ENCODE measurements around the gene HNRNPF.
A peak's percentile ranks its signal among the peaks of the same experiment; 100 is the strongest.
"Not testable (repeated sequence)": the region's sequence is repeated elsewhere in the genome, so short reads cannot be mapped to it uniquely, and the experiment has no call there.

Gene HNRNPF

GRCh38 chr10:43396928-43397624 is 11.9 kb downstream of the HNRNPF start:
- DNase-seq (ENCODE audit: low read depth in 1 of 2, low spot score in 1 of 2), result peak; percentile 45 to 54

DNA sequence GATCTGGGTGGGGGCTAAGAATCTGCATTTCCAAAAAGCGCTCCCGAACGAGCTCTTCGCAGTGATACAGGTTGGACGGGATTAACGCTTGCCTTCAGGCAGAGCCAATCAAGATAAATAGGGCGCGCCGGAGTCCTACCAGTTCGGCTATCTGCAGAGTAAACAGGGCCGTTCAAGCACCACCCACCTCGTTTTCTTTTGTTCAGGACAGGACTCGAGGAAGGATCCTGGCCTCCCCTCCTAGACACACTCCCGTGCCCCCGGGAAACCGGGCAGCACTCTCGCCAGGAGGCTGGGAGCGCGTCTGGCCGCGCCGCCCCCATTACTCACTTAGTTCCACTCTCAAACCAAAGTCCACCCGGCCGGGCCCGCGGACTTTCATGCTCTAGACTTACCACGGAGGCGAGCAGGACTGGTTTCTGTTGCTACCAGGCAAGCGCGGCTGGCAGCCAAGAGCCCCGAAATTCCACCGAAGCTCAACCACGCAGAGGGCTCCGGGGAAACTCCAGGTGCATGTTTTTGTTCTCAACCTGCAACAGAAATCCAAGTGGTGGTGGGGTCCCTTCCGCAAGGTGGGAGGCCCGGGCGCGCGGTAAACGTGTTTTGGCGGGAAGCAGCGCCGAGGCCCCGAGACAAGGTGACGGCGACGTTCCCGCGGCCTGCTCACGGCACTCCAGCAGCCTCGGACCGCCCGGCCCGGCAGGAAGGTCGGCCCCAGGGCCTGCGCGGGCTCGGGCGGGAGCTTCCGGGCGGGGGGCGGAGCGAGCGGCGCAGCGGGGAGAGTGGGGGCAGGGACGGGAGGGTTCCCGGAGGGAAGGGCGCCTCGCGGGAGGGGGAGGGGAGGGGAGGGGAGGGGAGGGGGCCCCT is 12.7 kb downstream of the HNRNPF start:
- peak; percentile 44 to 63 for DNase-seq (ENCODE audit: low read depth in 1 of 2, low spot score in 1 of 2)

GRCh38 chr10:43395571-43396060 is 13.4 kb downstream of the HNRNPF start:
- DNase-seq (ENCODE audit: low read depth in 1 of 2, low spot score in 1 of 2), result peak in 1 of 2 donors; percentile 20

- DNase-seq (ENCODE audit: low read depth in 1 of 2, low spot score in 1 of 2), result no peak
Observed at GRCh38 chr10:43394868-43395267, 14.1 kb downstream of the HNRNPF start.

- DNase-seq (ENCODE audit: low read depth in 1 of 2, low spot score in 1 of 2), result no peak
Observed at GRCh38 chr10:43393606-43394360, 15.2 kb downstream of the HNRNPF start.

DNA sequence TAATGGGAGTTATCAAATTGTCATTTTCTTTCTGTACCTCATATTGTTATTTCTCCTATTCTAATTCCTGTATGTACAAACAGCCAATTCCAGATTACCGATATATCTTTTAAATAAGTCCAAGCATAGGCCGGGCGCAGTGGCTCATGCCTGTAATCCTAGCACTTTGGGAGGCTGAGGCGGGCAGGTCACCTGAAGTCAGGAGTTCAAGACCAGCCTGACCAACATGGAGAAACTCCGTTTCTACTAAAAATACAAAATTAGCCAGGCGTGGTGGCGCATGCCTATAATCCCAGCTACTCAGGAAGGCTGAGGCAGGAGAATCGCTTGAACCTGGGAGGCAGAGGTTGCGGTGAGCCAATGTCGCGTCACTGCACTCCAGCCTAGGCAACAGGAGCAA is 15.8 kb downstream of the HNRNPF start:
- not testable (repeated sequence) for DNase-seq (ENCODE audit: low read depth in 1 of 2, low spot score in 1 of 2)

DNA sequence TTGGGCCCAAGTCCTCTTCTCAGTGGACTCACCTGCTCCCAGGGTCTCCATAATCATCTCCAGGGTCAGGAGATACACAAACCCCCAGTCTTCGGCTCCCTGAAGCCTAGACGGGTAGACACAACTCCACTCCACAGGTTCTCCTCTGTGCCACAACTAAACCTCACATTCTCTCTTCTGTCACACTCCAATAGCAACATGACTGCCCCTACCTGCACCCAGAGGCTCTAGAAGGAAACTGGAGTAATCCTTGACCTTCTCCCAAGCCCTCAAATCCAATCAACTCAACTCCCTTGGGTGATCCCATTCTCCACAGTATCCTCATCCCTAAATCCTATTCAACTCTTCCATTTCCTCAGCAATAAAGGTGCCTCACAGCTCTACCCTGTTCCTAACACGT is 16.2 kb downstream of the HNRNPF start:
- DNase-seq (ENCODE audit: low read depth in 1 of 2, low spot score in 1 of 2), result no peak

- DNase-seq (ENCODE audit: low read depth in 1 of 2, low spot score in 1 of 2), result no peak
Observed at GRCh38 chr10:43391496-43391895, 17.5 kb downstream of the HNRNPF start.

DNA sequence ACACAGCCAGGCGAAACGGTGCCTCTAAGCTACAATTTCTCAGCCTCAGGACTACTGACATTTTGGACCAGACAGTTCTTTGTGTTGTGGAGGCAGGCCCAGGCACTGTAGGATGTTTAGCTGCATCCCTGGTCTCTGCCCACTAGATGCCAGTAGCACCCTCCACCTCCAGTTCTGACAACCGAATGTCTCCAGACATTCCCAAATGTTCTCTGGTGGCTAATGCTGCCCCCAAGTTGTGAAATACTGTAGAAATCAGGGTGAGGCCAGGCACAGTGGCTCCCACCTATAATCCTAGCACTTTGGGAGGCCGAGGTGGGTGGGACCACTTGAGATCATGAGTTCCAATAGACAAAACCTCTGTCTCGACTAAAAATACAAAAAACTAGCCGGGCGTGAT is 18.2 kb downstream of the HNRNPF start:
- DNase-seq (ENCODE audit: low read depth in 1 of 2, low spot score in 1 of 2), result no peak

DNA sequence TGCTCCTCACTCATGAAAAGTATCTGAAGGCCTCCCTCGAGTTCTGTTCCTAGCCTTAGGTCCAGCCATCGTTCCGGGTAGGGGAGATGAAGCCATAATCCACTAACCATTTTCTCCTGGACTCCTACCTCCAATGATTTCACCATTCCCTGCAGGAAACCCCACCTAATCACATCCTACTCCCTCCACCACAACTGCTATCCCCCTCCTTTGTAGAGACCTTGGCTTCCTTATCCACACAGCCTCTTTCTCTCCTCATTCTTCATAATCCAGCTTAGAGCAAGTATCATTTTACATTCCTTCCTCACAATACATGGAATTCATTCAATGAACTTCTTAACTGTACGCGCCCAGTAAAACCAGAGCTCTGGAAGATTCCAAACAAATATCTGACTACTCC is 18.7 kb downstream of the HNRNPF start:
- DNase-seq (ENCODE audit: low read depth in 1 of 2, low spot score in 1 of 2), result no peak

- no peak for DNase-seq (ENCODE audit: low read depth in 1 of 2, low spot score in 1 of 2)
Observed at GRCh38 chr10:43389867-43390266, 19.1 kb downstream of the HNRNPF start.

DNA sequence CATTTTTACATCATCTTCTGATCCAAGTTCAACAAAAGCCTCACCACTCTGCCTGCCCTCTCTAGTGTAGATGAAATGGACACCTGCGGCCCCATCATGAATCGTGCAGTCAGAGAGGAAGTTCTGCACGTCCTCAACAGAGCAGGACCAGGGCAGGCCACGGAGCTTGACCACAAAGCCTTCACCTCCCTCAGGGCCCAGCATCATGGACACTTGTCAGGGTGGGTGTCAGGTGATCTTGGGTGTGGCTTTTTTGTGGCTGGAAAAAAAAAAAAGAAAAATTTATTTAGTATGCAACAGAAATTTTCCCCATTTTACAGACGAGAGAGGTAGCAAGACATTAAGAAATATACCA is 21.3 kb downstream of the HNRNPF start:
- no peak for DNase-seq (ENCODE audit: low read depth in 1 of 2, low spot score in 1 of 2)

DNA sequence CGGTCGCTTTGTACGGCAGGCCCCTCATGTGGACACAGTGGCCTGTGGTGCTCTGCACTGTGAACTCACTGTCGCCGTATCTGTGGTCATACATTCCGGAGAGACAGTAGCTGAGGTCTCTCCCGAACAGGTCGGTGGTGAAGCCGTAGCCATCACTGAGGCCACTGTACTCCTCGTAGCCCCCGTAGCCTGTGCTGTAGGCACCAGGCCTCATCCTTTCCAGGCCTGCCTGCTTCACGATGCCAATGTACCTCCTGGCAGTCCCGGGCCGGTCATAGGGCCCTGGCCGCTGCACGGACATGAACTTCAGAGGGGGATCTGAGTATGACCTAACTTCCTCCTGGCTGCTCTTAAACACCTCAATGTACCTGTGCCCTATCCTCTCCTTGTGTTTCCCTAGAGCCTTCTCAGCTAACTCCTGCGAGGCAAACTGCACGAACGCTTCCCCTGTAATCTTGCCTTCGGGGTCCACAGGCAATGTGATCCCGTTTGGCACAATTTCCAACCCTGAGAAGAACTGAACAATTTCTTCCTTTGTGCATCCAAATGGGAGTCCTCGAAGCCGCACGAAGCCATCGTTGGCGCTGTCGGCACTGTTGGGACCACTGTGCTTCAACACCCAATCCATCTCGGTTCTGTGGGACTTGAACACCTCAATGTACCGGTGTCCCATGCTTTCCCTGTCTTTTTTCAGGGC is 21.9 kb downstream of the HNRNPF start:
- no peak for DNase-seq (ENCODE audit: low read depth in 1 of 2, low spot score in 1 of 2)

- no peak for DNase-seq (ENCODE audit: low read depth in 1 of 2, low spot score in 1 of 2)
Observed at GRCh38 chr10:43386549-43386948, 22.4 kb downstream of the HNRNPF start.

GRCh38 chr10:43385412-43386004 is 23.5 kb downstream of the HNRNPF start:
- no peak for DNase-seq (ENCODE audit: low read depth in 1 of 2, low spot score in 1 of 2)

- no peak for DNase-seq (ENCODE audit: low read depth in 1 of 2, low spot score in 1 of 2)
Observed at GRCh38 chr10:43384252-43385221, 24.4 kb downstream of the HNRNPF start.

GRCh38 chr10:43383204-43383971 is 25.6 kb downstream of the HNRNPF start:
- DNase-seq (ENCODE audit: low read depth in 1 of 2, low spot score in 1 of 2), result no peak

GRCh38 chr10:43380610-43381222 is 28.3 kb downstream of the HNRNPF start:
- DNase-seq (ENCODE audit: low read depth in 1 of 2, low spot score in 1 of 2), result no peak

Measured in stimulated activated CD4-positive, alpha-beta T cell treated with anti-CD3 and anti-CD28 coated beads, Interleukin-15, amount 100 ng/mL, for 1 hour (primary cell).